GM21529 (cell line): ENCODE results near the gene TIPARP.

Experiments
- ATAC-seq: cut with Tn5 transposase; IDR thresholded peaks from one replicate; pipeline ENCODE4 v1.9.1; 2021; ENCODE audit not compliant: unreplicated experiment

TIPARP gene

GRCh38 chr3:156675830-156676767 is 1.7 kb downstream of the TIPARP start:
- ATAC-seq, result no peak

GRCh38 chr3:156676768-156677479 is 2.5 kb downstream of the TIPARP start:
- no peak for ATAC-seq

GRCh38 chr3:156677536-156677935 is 3.1 kb downstream of the TIPARP start:
- ATAC-seq, result no peak

GRCh38 chr3:156678197-156678596 is 3.8 kb downstream of the TIPARP start:
- ATAC-seq, result no peak

GRCh38 chr3:156680243-156680914 is 6.0 kb downstream of the TIPARP start:
- ATAC-seq, result no peak

- peak; percentile 67 for ATAC-seq
These were observed 6.6 kb downstream of the TIPARP start for GRCh38 chr3:156681002-156681401.

- no peak for ATAC-seq
These were observed 8.1 kb downstream of the TIPARP start for GRCh38 chr3:156682501-156682900.

- ATAC-seq, result no peak
These were observed 8.6 kb downstream of the TIPARP start for GRCh38 chr3:156682963-156683362.

- ATAC-seq, result peak; percentile 27
These were observed 10.8 kb downstream of the TIPARP start for GRCh38 chr3:156685198-156685597.

GRCh38 chr3:156685752-156686151 is 11.4 kb downstream of the TIPARP start:
- peak; percentile 46 for ATAC-seq

GRCh38 chr3:156687023-156687422 is 12.6 kb downstream of the TIPARP start:
- peak; percentile 46 for ATAC-seq

- no peak for ATAC-seq
These were observed 14.5 kb downstream of the TIPARP start for GRCh38 chr3:156688632-156689452.

- peak; percentile 18 for ATAC-seq
These were observed 15.2 kb downstream of the TIPARP start for GRCh38 chr3:156689608-156690007.

GRCh38 chr3:156691920-156692319 is 17.5 kb downstream of the TIPARP start:
- ATAC-seq, result no peak

- ATAC-seq, result no peak
These were observed 18.8 kb downstream of the TIPARP start for GRCh38 chr3:156693166-156693565.

GRCh38 chr3:156694536-156694935 is 20.1 kb downstream of the TIPARP start:
- ATAC-seq, result no peak

GRCh38 chr3:156702367-156702766 is 28.0 kb downstream of the TIPARP start:
- ATAC-seq, result no peak

- ATAC-seq, result no peak
These were observed 30.1 kb downstream of the TIPARP start for GRCh38 chr3:156704370-156705036.

- peak; percentile 76 for ATAC-seq
These were observed 31.6 kb downstream of the TIPARP start for GRCh38 chr3:156705761-156706616.
